GM13976 (cell line): Measurements from ENCODE around the gene GDF7.

Source experiments
- DNase-seq: peaks from one replicate; pipeline ENCODE4 v3.0.0; 2012; ENCODE audit warnings: low spot score
- in situ Hi-C: fragments of 300-500 bp; cut with MboI; formaldehyde crosslinking; loops from one replicate; pipeline ENCODE4 v1.12.0; 2022; ENCODE audit warnings: low sequenced_read_pairs, mixed read lengths, inconsistent platforms; ENCODE audit not compliant: unreplicated experiment
- TF ChIP-seq, protein P1 (sequence below): IDR thresholded peaks from 2 replicates; pipeline ENCODE4 v1.5.1; 2012; ENCODE audit warnings: borderline replicate concordance, mild to moderate bottlenecking; ENCODE audit not compliant: insufficient read depth; ENCODE audit errors: extremely low read depth, missing control alignments, control extremely low read depth

The GDF7 gene

DNA sequence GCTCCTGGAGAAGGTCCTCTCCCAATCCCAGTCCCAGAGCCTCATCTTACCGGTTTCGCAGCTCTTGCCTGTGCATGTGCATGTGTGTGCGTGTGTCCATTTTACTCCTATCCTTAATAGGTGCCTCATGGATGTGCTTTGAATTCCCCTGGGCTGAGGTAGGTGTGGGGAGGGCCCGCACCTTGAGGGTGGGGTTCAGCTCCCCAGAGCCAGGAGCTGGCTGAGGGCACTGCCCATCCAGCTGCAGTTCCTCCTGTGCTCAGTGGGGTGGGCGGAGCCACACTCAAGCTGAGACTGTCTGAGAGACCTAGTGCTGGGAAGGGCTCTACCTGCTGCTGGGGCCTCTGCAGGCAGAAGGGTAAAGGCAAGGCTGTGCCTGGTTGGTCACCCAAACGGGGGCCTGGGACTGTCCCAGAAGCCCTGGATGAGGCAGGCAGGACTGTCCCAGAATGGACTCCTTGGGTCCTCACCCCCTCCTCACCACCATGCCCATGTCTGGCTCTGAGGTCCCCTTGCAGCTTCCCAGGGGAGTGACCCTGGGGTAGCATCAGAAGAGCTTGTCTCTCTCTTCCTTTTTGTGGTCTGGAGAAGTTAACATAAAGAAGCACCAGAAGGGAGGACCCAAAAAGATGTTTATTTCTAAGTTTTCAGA, 8.9 kb downstream of the GDF7 start:
- in situ Hi-C loops = no loop called here
- TF ChIP-seq, protein P1, sequence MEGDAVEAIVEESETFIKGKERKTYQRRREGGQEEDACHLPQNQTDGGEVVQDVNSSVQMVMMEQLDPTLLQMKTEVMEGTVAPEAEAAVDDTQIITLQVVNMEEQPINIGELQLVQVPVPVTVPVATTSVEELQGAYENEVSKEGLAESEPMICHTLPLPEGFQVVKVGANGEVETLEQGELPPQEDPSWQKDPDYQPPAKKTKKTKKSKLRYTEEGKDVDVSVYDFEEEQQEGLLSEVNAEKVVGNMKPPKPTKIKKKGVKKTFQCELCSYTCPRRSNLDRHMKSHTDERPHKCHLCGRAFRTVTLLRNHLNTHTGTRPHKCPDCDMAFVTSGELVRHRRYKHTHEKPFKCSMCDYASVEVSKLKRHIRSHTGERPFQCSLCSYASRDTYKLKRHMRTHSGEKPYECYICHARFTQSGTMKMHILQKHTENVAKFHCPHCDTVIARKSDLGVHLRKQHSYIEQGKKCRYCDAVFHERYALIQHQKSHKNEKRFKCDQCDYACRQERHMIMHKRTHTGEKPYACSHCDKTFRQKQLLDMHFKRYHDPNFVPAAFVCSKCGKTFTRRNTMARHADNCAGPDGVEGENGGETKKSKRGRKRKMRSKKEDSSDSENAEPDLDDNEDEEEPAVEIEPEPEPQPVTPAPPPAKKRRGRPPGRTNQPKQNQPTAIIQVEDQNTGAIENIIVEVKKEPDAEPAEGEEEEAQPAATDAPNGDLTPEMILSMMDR = no peak
- peak; percentile 60 for DNase-seq

DNA sequence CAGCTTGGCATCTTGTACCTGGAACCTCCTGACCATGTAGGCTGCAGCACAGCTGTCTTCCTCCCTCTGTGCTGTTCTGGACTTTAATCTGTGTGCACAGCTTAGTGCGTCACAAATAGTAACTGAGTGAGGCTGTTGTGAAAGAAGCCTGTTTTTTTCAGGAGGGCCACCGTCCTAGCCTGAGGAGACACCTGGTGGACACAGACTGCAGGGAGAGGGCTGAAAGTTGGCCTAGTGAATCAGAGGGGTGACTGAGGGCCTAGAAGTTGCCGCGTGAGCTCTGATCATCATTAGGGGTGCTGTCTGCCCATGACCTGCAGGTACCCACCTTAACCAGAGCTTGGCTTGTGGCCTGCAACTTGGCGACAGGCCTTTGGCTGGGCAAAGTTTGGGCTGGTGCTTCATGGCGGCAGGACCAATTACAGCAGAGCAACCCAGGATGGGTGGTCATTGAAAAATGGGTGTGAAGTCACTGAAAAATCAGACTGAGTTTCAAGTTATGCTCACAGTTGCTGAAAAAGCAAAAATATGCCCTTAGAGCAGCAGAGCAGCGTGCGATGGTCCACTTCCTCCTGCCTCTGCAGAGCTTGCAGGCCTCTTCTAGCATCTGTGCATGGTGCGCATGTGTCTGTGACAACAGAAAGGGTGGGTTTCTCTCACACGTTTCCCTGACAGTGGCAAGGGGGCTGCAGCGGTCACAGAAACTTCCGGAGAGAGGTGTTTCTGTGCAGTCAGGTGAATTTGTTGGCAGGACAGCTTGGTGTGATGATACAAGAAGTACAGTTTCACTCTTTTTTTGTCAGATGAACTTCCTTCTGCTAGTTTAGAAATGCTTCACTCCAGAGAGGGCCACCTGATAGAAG, 9.6 kb downstream of the GDF7 start:
- TF ChIP-seq, protein P1 = no peak
- in situ Hi-C loops = no loop called here
- DNase-seq = peak; percentile 51

DNA sequence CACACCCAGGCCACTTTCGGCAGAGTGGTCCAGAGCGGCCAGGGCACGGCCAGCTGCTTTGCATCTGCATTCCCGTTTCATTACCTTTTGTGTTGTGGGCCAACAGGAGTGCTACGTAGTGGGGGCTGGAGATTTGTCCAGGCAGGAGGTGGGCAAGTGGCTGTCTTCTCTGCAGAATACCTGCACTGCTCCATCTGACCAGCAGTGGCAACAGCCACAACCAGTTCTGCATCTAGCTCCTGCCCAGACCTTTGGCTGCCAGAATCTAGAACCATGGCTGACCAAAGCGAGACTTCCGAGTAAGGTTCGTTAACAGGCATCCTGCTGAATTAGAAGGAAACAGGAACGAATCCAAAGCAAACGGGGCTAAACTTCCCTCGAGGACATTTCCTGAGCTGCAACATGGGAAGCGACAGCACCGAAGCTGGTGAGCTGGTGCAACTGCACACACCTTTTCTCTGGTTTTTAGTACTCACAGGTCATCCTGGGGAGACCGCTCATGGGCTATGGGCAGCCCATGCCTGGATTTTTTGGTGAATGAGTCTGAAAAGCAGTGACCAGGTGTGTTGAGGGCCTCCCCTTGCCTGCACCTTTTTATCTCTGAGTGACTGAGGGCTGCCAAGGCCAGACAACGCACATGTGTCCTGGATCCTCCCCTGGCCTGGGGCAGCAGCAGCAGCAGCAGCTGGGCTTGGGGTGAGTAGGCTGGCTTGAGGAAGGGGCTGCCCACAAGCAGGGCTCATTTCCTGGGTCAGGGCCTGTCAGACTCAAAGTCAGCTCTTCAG, 10.5 kb downstream of the GDF7 start:
- TF ChIP-seq, protein P1 = no peak
- peak; percentile 49 for DNase-seq
- in situ Hi-C loops = no loop called here

DNA sequence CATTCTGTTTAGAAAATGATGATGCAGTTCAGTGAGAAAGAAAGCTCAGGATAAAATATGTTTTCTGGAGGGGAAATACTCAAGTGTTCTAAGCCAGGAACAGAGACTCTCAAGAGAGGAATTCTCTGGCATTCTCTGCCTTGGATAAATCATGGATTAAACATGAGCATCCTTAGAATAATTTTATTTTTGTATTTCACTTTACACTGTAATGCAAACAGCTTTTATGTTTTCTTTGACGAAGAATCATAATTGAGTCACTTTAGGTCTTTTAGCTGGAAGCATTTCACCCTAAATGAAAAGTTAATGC, 11.1 kb downstream of the GDF7 start:
- DNase-seq = peak; percentile 4
- TF ChIP-seq, protein P1 = no peak
- in situ Hi-C loops = no loop called here

DNA sequence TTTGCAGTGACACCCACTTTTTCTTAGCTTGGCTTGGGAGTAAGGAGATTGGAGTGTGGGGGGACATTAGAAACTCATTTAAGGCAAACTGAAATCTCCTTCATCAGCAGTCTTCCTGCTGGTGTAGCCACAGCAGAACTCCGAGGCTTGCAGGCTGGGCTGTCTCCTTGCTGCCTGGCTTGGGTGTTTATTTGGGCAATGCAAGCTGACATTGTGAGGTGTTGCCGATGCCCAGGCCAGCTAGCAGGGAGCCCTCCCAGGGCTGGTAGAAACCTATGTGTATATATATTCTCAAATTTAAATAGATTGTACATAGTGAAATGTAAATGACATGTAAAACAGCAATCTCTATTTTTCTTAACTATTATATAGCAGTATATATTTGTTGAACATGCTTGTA, 11.8 kb downstream of the GDF7 start:
- TF ChIP-seq, protein P1 = no peak
- DNase-seq = no peak
- in situ Hi-C loops = no loop called here

DNA sequence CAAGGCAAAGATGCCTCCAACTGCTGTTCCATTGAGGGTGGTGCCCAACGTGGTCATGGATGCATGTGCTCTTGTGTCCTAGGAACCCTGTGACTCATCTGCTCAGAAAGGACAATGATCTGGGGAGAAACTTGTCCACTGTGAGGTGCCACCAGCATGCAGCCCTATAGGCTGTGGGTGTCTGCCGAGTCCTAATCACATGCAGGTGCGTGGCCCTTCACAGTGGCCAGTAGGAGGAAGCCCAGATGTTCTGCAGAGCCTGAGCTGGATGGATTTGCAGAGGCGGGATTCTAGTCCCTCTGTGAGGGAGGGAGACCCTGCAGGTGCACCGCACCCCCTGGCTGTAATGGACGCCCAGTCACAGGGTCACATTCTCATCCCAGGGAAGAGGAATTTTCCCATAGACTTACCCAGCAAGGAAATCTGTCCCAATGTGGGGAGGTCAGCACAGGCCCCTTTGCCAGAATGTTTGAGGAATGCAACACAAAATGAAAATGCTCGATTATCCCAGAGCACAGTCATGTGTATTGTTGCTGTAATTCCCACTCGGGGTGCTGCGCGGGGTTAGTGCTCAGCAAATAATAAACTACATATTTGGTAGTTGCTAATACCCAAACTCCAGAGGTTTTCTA, 13.9 kb downstream of the GDF7 start:
- TF ChIP-seq, protein P1 = no peak
- no peak for DNase-seq
- in situ Hi-C loops = no loop called here
